SU-DHL-6 (cell line): ENCODE results near the gene POLK.

ENCODE experiments used
- CTCF ChIP-seq: fragments of 200-600 bp; sonication (generic); IDR thresholded peaks from one replicate; pipeline ENCODE4 v1.5.1; 2017; ENCODE audit warnings: antibody characterized with exemption, mild to moderate bottlenecking, low read length, moderate library complexity; ENCODE audit not compliant: insufficient read depth, poor library complexity, severe bottlenecking
- EZH2phosphoT487 ChIP-seq: fragments of 200-600 bp; sonication (generic), shearing (Covaris generic); conservative IDR thresholded peaks from 2 replicates; pipeline ENCODE4 v1.6.1; 2018; ENCODE audit warnings: mild to moderate bottlenecking, antibody characterized with exemption, low read length, moderate library complexity, mixed read lengths

DNA sequence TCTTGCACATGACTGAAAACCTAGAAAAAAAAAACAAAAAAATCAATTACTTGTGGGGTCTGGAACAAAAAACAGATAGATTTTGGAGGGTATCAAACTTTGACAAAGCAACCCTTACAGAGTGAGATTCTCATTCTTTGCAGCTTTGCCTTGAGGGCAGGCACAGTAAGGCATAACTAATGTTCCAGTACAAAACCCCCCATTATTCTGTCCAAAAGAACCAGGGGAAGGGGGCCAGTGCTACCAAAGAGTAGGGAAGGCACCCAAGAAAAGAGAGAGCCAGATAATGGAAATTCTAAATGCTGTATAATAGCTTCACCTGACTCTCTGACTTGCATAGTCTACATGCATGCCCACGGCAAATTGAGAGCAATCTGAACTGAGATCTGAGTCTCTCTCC, 12.9 kb downstream of the POLK start:
- TF ChIP-seq CTCF (no peak), EZH2phosphoT487 (no peak)
